WI38 (cell line): ENCODE results near the gene CD44.

Experiments
- H3K4me3 ChIP-seq: 2 replicates; pipeline ENCODE4 v1.5.1; 2011; ENCODE audit warnings: low read depth, mild to moderate bottlenecking, control low read depth, low read length
- TF ChIP-seq, protein P1 (sequence below): IDR thresholded peaks from 2 replicates; pipeline ENCODE4 v1.5.1; 2012; ENCODE audit warnings: low read depth, mild to moderate bottlenecking, control low read depth, low read length

CD44 gene

DNA sequence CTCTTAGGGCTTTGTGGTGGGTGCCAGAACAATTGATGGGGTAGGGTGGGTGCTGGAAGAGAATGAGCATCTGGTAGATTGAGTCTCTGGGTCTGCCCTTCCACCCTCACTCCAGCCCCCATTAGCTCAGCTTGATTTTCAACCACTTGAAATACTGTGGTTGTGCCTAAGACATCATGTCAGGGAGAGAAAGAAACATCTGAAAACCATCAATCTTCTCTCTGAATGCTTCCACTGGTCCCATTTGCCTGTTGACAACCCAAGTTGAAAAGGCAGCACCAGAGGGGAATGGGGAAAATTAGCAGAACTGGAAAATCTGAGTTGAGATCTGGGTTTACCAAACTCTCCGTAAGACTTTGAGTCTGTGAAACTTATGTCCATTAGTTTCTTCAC lies 26.1 kb downstream of the CD44 start:
- TF ChIP-seq, protein P1, sequence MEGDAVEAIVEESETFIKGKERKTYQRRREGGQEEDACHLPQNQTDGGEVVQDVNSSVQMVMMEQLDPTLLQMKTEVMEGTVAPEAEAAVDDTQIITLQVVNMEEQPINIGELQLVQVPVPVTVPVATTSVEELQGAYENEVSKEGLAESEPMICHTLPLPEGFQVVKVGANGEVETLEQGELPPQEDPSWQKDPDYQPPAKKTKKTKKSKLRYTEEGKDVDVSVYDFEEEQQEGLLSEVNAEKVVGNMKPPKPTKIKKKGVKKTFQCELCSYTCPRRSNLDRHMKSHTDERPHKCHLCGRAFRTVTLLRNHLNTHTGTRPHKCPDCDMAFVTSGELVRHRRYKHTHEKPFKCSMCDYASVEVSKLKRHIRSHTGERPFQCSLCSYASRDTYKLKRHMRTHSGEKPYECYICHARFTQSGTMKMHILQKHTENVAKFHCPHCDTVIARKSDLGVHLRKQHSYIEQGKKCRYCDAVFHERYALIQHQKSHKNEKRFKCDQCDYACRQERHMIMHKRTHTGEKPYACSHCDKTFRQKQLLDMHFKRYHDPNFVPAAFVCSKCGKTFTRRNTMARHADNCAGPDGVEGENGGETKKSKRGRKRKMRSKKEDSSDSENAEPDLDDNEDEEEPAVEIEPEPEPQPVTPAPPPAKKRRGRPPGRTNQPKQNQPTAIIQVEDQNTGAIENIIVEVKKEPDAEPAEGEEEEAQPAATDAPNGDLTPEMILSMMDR = no peak

DNA sequence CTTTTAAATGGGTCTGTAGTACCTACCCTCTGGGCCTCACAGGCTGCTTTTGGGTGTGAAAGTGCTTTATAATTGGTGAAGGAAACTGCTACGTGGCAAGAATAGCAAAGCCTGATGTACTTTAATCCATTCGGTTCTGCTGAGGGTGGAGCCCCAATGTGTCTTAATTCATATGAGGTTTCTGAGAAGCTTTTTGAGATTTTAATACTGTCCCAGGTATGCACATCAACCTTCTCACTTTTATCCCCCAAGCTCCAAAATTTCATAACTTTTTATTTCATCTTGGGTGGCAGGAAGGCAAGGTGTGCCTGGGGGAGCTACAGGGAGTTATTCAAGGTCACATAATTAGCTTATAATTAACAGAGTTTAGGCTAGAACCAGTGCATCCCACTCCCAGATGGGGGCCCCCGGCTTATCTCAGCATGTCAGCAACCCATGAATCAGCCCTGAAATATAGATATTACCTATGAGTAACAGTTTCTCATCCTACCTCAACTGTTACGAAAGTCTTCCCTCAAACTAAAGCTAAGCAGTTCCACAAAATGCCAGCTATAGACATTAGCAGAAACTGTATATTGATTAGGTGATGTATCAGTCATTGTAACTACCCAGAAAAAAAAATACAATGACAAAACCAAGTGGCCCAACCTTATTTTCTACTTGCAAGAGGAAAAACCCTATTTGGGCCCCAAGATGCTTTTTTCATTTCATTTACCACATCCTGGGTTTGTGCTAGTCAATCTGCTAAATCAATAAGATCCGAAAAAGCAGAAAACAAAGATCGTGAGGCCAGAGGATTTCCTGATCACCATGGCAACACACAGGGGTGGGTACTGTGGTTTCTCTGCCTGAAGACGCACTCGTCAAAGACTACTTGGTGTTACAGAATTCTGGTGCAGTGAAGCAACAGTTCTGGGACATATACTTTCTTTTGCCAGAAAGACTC lies 26.7 kb downstream of the CD44 start:
- H3K4me3 ChIP-seq = no peak overlapping the region
- TF ChIP-seq, protein P1 = no peak

More for the DNA sequence above, 26.1 kb downstream of the CD44 start:
- no peak overlapping the region for H3K4me3 ChIP-seq

DNA sequence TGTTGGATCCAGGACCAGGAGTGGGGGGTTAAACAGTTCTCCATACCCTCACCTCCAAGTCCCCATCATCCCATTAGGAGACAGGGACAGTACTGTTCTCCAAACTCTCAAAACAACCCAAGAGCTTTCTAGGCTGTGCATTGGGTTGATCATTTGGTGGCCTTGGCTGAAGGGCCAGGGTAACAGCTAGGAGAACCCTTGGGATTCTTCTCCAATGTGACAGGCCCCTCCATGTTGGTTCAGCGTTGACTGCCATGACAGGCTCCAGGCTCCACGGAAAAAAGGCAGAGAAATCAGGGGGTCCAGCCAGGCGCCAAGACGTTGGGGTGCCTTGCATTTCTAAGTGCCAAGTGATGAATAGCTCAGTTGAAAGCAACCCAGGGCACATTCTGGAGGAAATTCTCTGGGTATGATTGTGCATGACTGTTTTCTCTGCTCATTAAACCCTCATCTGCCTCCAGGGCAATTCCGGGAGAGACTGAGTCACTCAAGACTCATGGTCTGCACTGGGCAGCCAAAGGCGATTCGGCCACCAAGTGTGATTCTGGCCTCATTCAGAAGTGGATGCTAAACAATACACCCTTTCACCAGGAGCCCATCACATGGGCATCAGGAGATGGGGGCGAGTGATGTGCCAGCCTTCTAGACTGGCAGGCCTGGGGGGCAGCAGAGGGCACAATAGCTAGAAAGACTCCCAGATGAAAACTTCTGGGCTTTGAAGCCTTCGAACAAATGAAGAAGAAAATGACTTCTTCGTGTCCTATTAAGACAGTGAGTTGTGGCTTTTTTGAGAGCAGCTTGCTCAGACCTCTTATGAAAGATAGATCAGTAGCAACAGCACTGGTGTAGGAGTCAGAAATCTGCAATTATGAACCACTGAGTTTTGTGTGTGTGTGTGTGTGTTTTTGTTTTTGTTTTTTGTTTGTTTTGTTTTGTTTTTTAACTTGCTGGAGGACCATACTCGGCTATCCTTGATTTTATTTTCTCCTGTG lies 27.7 kb downstream of the CD44 start:
- TF ChIP-seq, protein P1 = no peak
- H3K4me3 ChIP-seq = no peak overlapping the region

DNA sequence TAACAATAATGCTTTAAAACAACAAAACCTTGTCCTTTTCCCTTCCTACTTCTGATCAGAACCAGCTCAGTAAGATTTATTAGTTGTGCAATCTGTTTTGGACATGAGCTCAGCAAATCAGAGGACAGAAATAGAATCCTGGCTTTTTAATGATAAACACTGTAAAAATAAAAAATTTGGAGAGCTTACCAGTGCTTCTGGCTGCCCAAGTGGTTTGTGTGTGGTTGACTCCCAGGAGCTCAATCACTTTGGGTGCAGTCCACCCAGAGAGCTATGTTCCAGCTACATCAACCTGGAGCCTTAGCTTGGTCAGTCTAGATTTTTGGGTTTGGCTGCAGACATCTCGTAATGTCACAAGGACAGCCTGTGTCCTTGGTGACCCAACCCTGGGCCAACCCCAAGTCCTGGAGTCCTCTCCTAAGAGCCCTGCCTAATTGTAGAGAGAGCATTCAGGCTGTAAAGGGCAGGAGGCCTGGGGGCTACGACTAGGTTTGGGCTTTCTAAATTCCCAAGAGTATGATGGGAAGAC lies 28.5 kb downstream of the CD44 start:
- TF ChIP-seq, protein P1 = no peak
- H3K4me3 ChIP-seq = no peak overlapping the region

DNA sequence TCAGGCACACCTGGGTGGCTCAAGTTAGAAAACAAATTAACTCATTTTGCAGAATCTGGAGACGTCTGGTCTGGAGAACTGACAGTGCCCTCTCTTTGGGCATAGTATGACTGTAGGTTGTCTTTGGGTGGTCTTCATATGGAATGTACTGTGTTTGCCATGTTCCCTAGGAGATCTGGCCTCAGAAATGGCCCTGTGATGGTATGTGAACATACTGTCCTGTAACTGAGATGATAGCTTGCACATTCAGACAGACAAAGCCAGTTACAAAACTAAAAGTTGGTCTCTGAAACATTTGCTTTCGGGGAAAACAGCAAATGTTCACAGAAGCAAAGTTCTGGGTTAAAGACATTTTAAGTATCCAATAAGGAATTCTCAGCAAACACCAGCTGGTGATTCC lies 29.7 kb downstream of the CD44 start:
- H3K4me3 ChIP-seq = no peak overlapping the region
- TF ChIP-seq, protein P1 = no peak

DNA sequence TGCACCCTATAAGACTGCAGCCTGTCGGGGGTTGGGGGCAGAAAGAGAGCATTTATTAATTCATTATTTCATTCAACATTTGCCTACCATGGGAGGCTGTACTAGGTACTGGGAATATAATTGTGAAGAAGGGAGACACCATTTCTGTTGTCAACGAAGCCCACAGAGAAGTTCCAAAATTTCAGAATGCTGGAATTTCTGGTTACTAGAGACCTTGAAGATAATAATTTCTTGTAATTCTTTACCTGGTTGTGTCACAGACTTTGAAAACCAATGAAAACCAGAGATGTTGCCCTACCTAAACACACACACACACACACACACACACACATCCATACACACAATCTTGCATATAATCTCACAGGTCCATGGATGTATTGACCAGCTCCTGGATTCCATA lies 30.1 kb downstream of the CD44 start:
- TF ChIP-seq, protein P1 = no peak
- H3K4me3 ChIP-seq = no peak overlapping the region
